Measurements from ENCODE around the gene THADA.
"Not testable (repeated sequence)": the region's sequence is repeated elsewhere in the genome, so short reads cannot be mapped to it uniquely, and the experiment has no call there.

Gene THADA

GRCh38 chr2:43595603-43596412 is at the start of gene THADA:
THADA (minus strand) TSS chr2:43596038; CDS start chr2:43592392, 3,646 bp downstream.
- DNase-seq = peak; percentile 97

GRCh38 chr2:43643680-43644079 is 47.8 kb upstream of the THADA start:
- DNase-seq = no peak

GRCh38 chr2:43642363-43642762 is 46.5 kb upstream of the THADA start:
- DNase-seq = no peak

GRCh38 chr2:43637030-43637803 is 41.4 kb upstream of the THADA start, which contains the start of gene PLEKHH2:
PLEKHH2 (plus strand) TSS chr2:43637260; CDS start chr2:43644674, 7,414 bp downstream.
- DNase-seq = peak; percentile 90

GRCh38 chr2:43636621-43637020 is 40.8 kb upstream of the THADA start:
- DNase-seq = no peak

GRCh38 chr2:43636153-43636552 is 40.3 kb upstream of the THADA start:
- DNase-seq = not testable (repeated sequence)

GRCh38 chr2:43634604-43635306 is 38.9 kb upstream of the THADA start:
- no peak for DNase-seq

- no peak for DNase-seq
Observed at GRCh38 chr2:43631618-43632317, 35.9 kb upstream of the THADA start.

GRCh38 chr2:43622931-43623451 is 27.2 kb upstream of the THADA start:
- DNase-seq = no peak

- no peak for DNase-seq
Observed at GRCh38 chr2:43619511-43619910, 23.7 kb upstream of the THADA start.

GRCh38 chr2:43616967-43617680 is 21.3 kb upstream of the THADA start:
- DNase-seq = no peak

- DNase-seq = no peak
Observed at GRCh38 chr2:43612944-43613343, 17.1 kb upstream of the THADA start.

GRCh38 chr2:43611987-43612894 is 16.4 kb upstream of the THADA start:
- DNase-seq = peak; percentile 71

- no peak for DNase-seq
Observed at GRCh38 chr2:43610361-43610760, 14.5 kb upstream of the THADA start.

GRCh38 chr2:43609290-43609918 is 13.6 kb upstream of the THADA start:
- DNase-seq = no peak

- no peak for DNase-seq
Observed at GRCh38 chr2:43605851-43606250, 10.0 kb upstream of the THADA start.

- DNase-seq = no peak
Observed at GRCh38 chr2:43605079-43605655, 9.3 kb upstream of the THADA start.

- no peak for DNase-seq
Observed at GRCh38 chr2:43604674-43605073, 8.8 kb upstream of the THADA start.

- not testable (repeated sequence) for DNase-seq
Observed at GRCh38 chr2:43600596-43600995, 4.8 kb upstream of the THADA start.

- DNase-seq = no peak
Observed at GRCh38 chr2:43594875-43595274, 963 bp downstream of the THADA start.

Measured in activated CD8-positive, alpha-beta memory T cell treated with anti-CD3 and anti-CD28 coated beads, Interleukin-2, amount 50 U/mL, for 4 hours (primary cell).